Sigmoid colon (tissue), 4 donors: ENCODE data around the gene MED16.

Source experiments
- EP300 ChIP-seq, 4 donors: sonication (generic); formaldehyde crosslinking; IDR thresholded peaks; one replicate each; pipeline ENCODE4 v1.6.1; 2017; ENCODE audit warnings: antibody characterized with exemption in 4 of 4
- POLR2AphosphoS5 ChIP-seq, 4 donors: sonication (generic); formaldehyde crosslinking; IDR thresholded peaks; one replicate each; pipeline ENCODE4 v1.6.1; 2017; ENCODE audit warnings: antibody characterized with exemption in 4 of 4

- TF ChIP-seq POLR2AphosphoS5 (IDR thresholded peaks at IDR 0.05) = no peak
- TF ChIP-seq EP300 (IDR thresholded peaks at IDR 0.05) = no peak
Observed at GRCh38 chr19:888581-889385, 4.2 kb downstream of the MED16 start.
